GM21515 (cell line): ENCODE results near the gene OGFOD3.
"Not testable (repeated sequence)": the region's sequence is repeated elsewhere in the genome, so short reads cannot be mapped to it uniquely, and the experiment has no call there.

Source experiments
- ATAC-seq: cut with Tn5 transposase; IDR thresholded peaks from one replicate; pipeline ENCODE4 v1.9.1; 2021; ENCODE audit not compliant: unreplicated experiment

Gene OGFOD3

DNA sequence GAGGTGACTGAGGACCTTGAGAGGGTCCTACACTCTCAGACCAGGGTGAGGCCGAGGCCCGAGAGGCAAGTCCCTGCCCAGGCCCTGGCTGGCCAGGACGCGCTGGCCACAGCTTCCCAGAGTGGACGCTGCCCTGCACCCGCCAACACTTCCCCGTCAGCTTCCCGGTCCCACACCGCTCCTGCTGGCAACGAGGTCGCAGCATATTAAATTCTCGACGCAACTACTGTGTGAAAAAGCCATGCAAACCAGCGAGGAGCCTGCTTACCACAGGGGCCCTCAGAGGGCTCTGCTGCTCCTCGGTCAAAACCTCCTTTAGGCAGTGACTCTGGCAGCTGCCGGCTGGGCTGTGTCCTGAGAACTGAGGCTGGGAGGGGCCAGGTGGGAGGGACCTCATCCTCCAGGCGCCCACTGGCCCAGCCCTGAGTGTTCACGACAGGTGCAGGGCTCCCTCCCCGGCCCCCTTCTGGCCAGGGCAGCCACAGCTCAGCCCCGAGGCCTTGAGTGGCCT lies 61.5 kb downstream of the OGFOD3 start:
- ATAC-seq, result no peak

DNA sequence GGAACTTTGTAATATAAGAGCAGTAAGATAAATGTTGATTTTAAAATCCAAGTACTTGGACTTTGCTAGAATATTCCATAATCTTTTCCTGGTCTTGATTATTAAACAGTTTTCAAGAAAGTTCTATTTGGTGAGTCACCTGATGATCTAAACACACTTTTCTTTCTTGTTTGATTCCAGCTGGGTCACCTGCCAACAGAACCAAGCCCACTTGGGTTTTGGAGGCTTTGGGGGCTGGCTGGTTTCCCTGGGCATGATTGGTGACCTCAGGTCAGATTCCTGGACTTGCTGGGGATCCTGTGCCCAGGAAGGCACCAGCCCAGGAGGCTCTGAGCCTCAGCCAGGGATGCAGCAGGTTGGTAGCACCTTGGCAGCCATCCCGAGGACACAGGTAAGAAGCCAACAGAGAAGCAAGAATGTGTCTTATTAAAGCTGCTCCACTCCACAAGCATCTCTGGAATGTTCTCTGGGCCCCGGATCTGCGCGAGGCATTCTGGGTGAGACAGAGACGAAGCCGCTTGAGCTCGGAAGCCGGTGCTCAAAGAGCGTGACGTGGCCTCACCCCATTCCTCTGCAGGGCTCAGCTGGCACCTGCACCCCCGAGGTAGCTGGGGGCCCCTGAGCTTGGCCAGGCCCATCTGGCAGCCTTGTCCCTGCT lies 62.5 kb downstream of the OGFOD3 start:
- ATAC-seq, result no peak

DNA sequence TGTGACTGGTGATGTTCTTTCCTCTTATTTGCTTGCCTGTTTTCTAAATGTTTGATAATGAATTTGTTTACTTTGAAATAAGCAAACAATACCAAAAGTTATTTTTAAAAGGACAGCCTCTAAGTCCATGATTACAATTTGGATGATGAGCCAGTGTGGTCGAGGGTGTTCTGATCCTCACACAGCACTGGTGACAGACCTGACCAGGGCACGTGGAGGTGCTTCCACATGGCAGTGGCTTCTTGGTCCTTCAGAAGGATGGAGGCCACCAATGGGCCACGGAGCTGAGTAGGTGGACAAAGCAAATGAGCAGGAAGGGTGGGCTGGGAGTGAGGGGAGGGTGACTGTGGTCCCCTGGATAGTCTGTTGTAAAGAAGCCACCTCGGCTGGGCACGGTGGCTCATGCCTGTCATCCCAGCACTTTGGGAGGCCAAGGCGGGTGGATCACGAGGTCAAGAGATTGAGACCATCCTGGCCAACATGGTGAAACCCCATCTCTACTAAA lies 63.5 kb downstream of the OGFOD3 start:
- ATAC-seq, result no peak

DNA sequence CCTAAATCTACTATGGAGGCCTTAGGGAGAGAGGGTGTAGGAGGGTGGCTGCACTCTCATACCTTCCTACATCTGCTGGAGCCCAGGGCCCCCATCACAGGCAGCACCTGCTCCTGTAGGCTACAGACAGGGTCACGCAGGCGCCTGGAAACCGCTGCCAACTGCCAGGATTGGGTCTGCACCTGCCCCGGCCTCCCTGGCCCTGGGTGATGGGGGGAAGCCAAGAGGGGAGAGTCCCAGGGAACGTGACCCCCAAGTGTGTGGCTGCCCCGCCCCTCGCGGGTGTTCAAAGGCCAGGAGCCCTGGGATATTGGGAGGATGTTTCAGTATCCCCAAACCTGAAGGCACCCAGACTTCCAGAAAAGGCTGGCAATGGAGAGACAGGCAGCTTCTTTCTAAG lies 64.9 kb downstream of the OGFOD3 start:
- no peak for ATAC-seq

DNA sequence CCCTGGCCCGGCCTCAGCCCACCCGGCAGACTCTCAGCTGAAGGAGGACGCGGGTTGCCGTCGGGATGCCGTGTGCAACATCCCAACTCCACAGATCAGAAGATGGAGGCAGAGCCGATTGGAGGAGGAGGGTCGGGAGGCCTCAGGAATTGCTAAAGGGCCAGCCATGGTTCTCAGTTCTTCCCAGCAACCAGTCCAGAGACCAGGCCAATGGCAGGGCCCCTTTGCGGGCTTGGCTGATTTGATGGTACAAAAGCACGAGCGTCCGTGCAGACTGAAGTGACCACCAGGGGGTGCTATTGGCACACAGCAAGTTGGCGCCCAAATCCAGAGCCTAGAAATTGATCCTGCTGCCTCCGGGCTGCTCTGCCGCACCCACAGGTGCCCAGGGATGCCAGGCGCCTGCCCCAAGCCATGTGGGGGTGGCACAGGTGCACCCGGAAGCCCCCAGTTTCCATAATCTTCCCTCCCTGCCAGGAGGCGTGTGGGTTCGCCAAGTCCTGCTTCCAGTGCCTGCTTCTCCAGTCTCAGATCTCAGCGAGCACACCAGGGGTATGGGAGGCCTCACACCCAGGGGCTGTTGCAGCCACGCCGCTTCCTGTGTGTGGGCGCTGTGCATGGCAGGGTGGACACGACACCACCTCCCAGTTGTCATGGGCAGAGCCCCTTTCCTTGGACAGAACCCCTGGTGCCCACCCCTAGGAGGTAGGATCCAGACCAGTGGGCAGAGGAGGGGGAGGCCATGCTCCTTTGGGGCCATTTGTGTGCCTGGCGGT lies 66.5 kb downstream of the OGFOD3 start:
- no peak for ATAC-seq

DNA sequence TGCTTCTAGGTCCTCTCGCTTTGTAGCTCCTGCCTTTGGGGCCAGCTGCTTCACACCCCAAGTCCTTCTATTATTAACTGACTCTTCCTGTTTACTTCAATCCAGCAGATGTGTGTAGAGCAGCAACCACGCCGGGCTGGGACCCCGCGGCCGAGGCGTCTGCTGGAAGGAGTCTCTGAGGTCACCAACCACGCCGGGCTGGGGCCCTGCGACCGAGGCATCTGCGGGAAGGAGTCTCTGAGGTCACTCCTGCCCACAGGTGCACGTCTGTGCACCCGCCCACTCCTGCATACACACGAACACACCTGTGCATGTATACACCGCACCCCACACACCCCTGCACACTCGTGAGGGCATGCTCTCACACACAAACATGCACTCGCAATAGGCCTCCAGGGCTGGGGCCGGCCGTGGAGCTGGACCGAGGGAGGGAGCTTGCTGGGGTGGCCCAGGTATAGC lies 67.1 kb downstream of the OGFOD3 start:
- ATAC-seq, result no peak

DNA sequence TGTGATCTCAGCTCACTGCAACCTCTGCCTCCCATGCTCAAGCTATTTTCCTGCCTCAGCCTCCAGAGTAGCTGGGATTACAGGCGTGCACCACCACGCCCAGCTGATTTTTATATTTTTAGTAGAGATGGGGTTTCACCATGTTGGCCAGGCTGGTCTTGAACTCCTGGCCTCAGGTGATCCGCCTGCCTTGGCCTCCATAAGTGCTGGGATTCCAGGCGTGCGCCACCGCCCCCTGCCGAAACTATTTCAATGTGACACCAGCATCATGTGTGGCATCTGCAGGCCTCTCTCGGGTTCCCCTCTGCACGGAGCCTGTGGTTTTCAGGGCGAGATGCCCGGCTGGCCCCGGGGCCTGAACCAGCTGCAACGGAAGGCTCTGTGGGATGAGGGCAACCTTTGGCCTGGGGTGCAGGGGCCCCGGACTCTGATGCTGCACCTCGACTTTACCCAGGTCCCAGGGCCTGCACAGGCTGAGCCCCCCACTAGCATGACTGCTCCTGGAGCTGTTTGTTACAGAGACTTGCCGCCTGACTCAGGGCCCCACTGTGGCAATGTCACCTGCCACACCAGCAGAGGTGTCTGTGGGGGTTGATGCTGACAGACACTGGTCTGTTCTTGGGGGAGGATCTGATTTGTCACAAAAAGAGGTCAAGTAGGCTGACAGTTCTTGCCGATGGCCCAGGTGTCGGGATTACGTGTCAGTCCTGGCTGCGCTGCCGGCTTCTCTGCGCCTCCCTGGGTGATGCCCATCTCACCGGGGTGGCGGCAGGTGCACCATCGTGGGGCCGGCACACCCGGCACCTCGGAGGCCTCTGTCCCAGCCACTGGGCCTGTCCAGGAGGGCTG lies 68.0 kb downstream of the OGFOD3 start:
- ATAC-seq, result no peak

DNA sequence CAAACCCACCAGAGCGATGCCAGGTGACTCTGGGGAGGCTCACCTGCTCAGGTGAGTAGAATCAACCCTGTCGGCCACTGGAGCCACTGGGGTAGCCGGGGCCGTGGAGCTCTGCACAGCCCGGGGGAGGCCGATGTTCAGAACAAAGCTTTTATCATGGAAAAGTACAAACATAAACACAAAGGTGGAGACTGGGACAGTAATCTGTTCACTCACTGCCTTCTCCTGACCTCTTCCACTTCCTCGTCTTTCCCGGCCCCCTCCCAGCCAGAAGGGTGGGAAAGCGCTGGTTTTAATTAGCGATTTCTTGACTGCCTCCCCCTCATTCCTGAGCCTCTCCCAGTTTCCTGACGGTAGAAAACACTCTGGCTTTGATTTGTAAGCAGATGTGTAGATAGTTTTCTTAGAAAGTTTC lies 69.1 kb downstream of the OGFOD3 start:
- ATAC-seq, result no peak

DNA sequence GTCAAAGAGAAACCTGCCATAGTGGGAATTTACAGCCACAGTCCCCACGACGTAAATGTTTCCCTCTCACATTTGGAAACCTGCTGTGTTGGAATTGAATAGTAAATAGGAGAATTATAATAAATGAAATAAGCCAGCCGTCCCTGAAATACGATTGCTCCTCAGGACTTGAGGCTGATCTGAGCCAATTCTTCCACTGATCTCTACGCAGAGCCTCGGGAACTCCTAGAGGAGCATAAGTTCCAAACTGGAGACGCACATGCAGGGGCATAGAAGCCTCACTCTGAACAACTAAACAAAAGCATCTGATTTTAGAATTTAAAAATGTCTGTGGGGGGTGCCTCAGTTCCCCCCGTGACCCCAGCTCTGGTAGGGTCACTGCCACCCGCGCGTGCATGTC lies 69.5 kb downstream of the OGFOD3 start:
- ATAC-seq, result no peak

DNA sequence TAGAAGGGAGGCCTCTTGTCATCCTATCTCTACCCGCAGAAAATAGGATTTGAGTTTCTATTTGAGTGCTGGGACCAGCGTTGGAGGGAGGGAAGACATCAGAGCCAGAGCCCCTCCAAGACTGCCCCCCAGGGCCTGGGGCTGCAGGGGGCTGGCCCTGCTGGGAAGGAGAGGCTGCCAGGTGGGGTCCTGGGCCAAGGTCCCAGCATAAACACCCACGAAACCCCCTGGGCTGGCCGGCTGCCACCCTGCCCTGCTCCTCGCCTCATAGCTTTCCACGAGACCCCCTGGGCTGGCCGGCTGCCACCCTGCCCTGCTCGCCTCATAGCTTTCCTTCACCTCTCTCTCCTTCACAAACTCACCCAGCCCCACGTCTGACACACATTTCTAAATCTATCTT lies 70.0 kb downstream of the OGFOD3 start:
- ATAC-seq, result no peak

DNA sequence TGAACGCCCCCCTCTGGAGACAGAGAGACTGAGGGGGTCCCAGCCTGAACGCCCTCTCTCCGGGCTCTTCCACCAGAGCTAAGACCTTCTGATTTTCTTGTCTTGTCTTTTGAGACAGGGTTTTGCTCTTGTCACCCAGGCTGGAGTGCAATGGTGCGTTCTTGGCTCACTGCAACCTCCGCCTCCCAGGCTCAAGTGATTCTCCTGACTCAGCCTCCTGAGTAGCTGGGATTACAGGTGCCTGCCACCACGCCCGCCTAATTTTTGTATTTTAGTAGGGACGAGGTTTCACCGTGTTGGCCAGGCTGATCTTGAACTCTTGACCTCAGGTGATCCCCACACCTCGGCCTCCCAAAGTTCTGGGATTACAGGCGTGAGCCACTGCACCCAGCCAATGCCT lies 70.4 kb downstream of the OGFOD3 start:
- not testable (repeated sequence) for ATAC-seq

DNA sequence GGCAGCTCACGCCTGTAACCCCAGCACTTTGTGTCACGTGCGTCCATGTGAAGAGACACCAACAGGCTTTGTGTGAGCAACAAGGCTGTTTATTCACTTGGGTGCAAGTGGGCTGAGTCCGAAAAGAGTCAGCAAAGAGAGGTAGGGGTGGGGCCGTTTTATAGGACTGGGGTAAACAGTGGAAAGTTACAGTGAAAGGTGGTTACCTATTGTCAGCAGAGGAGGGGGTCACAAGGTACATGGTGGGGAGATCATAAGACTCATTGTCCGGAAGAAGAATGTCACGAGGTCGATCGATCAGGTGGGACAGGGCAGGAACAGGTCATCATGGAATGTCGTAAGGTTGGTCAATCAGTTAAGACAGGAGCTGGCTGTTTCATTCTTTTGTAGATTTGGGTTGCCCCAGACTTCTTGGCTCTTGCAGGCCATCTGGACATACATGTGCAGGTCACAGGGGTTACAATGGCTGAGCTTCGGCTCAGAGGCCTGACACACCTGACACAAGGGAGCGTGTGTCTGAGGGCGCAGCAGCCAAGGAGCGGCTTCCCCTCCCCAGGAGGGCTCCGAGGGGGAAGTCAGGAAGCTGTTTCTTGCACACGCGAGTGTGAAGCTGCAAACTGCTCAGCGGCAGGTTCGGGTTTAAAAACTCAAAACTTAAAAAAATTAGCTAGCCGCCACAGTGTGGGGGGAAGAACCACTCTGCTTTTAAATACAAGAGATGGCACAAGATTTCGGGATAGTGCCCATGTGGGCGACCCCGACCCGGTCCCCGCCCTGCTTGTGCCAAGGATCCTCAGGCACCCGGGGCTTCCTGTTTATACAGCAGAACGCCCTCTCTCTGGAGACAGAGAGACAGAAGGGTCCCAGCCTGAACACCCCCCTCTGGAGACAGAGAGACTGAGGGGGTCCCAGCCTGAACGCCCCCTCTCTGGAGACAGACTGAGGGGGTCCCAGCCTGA lies 71.8 kb downstream of the OGFOD3 start:
- no peak for ATAC-seq

DNA sequence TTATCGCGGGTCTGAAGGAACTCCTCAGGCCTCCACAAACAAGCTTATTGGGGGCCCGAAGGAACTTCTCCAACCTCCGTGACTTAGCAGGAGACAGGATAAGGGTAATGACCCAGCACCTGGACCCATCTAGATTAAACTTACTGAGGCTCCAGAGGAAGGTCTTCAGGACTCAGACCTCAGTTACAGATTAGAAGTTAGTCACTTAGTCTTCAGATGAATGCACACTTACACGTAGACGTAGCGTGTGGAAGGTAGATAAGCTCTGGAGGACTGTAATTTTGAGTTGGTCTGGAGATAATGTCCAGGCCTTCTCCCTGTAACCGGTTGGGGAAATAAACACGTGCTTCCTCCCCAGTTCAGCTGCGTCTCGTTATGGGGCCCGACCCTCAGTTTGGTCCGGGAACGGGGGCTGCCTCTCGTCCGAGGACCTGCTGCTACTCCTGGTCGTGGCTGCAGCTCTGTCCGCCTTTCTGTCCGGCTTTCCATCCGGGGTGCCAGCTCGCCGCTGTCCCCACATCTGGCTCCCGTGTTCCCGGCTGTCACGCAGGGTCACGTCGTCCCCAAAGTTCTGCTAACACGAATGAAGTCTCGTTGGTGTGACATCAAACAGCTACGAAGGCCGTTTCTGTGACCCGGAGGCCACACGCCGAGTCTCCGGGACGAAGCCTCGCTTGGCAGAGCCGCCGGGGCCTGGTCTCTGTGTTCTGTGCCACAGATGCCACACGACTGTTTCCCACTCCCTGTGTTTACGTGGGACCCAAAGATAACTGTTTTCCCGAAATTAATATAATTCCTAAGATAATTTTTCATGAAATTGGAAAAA lies 73.0 kb downstream of the OGFOD3 start:
- no peak for ATAC-seq

DNA sequence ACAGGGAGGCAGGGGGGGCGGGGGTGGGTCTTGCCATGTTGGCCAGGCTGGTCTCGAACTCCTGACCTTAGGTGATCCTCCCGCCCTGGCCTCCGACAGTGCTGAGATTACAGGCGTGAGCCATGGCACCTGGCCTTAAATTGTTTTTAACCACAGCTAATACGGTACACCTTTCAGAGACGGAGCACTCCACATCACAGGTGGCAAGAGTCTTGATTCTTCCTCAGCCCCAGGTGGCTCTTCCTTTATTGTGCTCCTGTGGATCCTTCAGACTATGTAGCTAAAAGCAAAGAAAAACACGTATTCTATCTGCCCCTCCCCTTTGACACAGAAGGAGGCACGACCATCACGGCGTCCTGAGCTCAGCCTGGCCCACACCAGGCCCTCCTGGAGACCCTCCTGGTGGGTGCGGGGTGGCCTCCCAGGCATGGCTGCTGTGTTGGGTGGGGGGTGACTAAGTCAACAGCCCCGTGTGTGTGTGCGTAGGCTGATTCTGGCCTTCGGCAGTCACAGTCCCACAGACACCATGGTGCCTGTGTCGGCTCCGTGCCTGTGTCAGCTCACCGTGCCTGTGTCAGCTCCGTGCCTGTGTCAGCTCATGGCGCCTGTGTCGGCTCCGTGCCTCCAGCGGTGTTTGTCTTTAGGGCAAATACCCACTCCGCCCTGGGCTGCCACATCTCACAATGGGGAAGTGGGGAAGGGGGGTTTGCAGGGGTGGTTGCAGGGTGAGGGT lies 74.0 kb downstream of the OGFOD3 start:
- ATAC-seq, result no peak

DNA sequence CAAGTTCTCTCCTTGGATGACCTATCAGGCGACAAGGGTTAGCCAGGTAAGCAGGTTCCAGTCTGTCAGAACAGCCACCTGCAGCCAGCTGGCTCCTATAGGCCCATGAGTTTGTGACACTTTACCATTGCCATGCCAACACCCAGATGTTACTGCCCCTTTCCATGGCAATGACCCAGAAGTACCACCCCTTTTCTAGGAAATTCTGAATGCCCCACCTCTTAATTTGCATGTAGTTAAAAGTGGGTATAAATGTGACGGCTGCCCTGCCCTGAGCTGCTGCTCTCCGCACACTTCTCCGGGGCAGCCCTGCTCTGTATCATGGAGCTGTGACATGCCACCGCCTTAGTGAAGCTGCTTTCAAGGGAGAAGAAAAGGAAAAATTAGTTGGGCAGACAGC lies 74.8 kb downstream of the OGFOD3 start:
- no peak for ATAC-seq

DNA sequence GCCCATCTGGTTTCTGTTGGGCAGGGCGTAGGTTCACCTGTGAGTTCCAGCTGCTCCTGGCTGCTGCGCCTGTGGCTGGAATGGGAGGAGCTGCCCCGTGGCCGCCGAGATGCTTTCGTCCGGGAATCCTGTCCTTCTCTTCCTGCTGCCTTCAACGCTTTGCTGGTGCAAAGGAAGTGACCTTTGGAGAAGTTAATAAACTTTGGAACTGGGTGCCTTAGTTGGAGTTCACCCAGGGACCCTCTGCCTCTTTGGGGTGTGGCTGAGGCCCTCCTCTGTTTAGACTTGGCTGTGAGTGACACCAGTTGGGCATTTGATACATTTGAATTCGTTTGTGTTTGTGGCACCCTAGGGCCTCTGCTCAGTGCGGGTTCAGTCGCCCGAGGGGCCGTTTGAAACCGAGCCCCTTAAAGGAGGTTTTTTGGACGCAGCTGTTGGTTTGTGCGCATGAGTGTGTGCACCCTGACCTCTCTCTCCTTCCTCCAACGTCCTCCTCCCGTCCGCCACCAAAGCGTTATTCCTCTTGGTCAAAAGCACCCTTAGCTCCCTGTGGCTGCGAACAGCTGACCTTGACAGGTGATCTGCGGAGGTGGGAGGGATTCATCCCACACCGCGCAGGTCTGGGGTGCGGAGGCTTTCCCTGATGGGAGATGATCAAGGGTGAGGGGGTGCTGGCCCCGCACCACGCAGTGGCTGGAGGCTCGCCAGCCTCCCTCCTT lies 75.9 kb downstream of the OGFOD3 start:
- no peak for ATAC-seq

DNA sequence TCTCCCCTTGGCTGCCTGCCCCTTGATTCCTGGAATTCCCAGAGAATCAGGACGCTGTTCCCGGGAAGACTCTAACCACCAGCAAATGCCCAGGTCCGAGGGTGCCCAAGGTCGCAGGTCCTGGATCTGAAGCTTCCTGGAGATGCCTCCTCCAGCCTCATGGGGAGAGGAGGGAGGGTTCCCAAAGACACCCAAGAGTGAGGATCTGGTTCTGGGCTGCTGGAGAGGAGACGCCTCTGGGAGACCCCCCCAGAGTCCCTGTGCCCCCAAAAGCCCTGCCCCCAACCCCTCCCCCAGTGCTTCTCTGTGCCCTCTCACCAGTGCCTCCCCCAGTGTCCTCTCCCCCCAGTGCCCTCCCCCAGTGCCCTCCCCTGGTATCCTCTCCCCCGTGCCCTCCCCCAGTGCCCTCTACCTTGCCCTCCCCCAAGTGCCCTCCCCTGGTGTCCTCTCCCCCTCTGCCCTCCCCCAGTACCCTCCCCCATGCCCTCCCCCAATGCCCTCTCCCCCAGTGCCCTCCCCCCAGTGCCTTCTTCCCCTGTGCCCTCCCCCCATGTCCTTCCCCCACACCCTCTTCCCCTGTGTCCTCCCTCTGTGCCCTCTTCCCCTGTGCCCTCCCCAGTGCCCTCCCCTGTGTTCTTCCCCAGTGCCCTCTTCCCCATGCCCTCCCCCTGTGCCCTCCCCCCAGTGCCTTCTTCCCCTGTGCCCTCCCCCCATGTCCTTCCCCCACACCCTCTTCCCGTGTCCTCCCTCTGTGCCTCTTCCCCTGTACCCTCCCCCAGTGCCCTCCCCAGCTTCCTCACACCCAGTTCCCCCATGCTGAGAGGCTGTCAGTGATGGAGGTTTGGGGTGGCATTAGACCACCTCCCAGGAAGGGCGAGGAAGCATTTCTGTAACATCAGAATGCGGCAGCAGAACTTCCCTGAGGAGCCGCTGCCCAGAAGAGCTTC lies 78.5 kb downstream of the OGFOD3 start:
- ATAC-seq, result no peak
